Panc1 (cell line): ENCODE results near the gene VWA3B.

Experiments used
- CTCF ChIP-seq: fragments of 450-650 bp; IDR thresholded peaks from 2 replicates; pipeline ENCODE4 v1.5.1; 2017; ENCODE audit warnings: mild to moderate bottlenecking
- POLR2AphosphoS5 ChIP-seq: IDR thresholded peaks from 2 replicates; pipeline ENCODE4 v1.6.1; 2012; ENCODE audit warnings: mild to moderate bottlenecking, low read depth, low read length, moderate library complexity
- REST ChIP-seq, 2 experiments: IDR thresholded peaks; 2 replicates each; pipeline ENCODE4 v1.6.1; 2011 to 2012; ENCODE audit warnings: low read depth in 2 of 2, control low read depth in 1 of 2, low read length in 1 of 2, mild to moderate bottlenecking in 1 of 2, moderate library complexity in 1 of 2; ENCODE audit not compliant: insufficient read depth in 1 of 2
- TCF7L2 ChIP-seq: IDR thresholded peaks from 2 replicates; pipeline ENCODE4 v1.6.1; 2011; ENCODE audit warnings: mild to moderate bottlenecking, low read depth, low read length, inconsistent platforms

GRCh38 chr2:98311090-98311489 is 224.1 kb downstream of the VWA3B start:
- TF ChIP-seq CTCF, result no peak
- no peak for TF ChIP-seq POLR2AphosphoS5
- TF ChIP-seq TCF7L2, result no peak
- TF ChIP-seq REST (IDR thresholded peaks at IDR 0.05; ENCODE audit: insufficient read depth in 1 of 2, low read depth in 2 of 2, low read length in 1 of 2), result no peak
